Measurements from ENCODE around the gene ARID1A.
A peak's percentile ranks its signal among the peaks of the same experiment; 100 is the strongest.
"Not testable (repeated sequence)": the region's sequence is repeated elsewhere in the genome, so short reads cannot be mapped to it uniquely, and the experiment has no call there.

The ARID1A gene

GRCh38 chr1:26788515-26788785 lies 92.6 kb downstream of the ARID1A start:
- DNase-seq (ENCODE audit: low spot score), result peak; percentile 21

- peak; percentile 87 for DNase-seq (ENCODE audit: low spot score)
Observed at GRCh38 chr1:26788836-26789611, 93.2 kb downstream of the ARID1A start.

GRCh38 chr1:26789612-26789865 lies 93.7 kb downstream of the ARID1A start:
- no peak for DNase-seq (ENCODE audit: low spot score)

- DNase-seq (ENCODE audit: low spot score), result no peak
Observed at GRCh38 chr1:26789931-26790330, 94.1 kb downstream of the ARID1A start.

DNA sequence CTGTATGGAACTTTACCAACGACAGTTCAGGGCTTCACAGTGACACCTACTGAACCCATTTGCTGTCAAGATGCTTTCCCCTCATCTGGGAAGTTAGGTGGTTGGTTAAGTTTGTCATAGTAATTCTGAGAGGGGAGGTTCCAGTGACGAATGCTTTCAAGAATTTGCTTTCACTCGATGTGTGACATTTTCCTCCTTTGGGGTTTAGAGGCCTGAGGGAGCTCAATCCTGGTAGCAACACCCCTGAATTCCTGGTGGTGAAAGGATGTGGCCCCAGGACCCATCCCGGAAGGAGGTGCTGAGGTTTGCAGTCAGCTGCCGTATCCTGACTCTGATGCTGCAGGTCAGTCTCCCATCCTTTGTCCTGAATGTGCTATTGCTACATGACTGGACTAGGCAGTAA lies 94.7 kb downstream of the ARID1A start:
- no peak for DNase-seq (ENCODE audit: low spot score)

DNA sequence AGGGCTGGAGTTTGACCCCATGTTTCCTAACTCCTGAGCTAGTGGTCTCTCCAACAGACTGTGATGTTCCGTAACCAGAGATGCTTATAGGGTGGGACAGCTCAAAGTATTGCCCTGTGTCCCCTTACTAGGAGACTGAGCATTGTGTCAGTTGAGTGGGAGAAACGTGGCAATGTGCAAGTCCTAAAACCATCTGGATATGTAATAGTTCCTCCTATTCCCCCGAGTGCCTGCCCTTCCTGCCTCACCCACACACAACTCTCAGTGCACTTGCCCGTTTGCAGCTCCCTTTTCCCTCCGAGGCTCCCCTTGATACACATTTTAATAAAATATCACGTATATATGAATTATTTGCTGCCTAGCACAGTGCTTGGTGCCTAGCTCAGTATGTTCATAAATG lies 95.3 kb downstream of the ARID1A start:
- no peak for DNase-seq (ENCODE audit: low spot score)

GRCh38 chr1:26791626-26792025 lies 95.8 kb downstream of the ARID1A start:
- no peak for DNase-seq (ENCODE audit: low spot score)

GRCh38 chr1:26792924-26793323 lies 97.1 kb downstream of the ARID1A start:
- DNase-seq (ENCODE audit: low spot score), result no peak

- no peak for DNase-seq (ENCODE audit: low spot score)
Observed at GRCh38 chr1:26794391-26794790, 98.6 kb downstream of the ARID1A start.

GRCh38 chr1:26797627-26798026 lies 101.8 kb downstream of the ARID1A start:
- no peak for DNase-seq (ENCODE audit: low spot score)

DNA sequence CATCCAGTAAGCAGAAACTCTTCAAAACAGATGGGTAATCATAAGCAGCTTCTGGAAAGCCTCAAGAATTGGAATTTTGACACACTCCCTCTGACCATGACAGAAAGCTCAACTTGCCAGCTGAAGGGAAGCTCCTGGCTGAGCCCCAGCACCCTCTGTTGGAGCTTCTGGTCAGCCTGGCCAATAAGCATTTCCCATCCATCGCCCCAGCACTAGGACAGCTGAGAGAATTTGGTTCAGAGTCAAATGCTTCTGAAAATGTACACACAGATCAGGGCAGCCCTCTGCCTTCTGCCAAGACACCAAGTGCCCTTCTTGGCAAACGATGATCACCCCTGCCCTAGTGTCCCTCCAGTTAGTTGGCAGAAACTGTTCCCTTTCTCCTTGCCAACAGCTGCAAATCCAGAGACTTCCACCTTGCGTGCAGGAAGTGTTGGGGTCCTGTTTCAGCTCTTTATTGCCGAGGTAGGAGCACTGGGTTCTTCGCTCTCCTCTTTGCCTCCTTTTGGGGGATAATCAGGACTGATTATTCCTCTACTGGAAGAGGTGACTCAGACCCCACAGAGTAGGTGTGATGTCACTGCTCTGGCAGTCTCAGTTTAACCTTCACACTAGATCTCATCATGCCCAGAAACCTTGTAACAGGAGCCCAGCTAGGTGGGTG lies 103.8 kb downstream of the ARID1A start:
- no peak for DNase-seq (ENCODE audit: low spot score)

GRCh38 chr1:26803932-26804331 lies 108.1 kb downstream of the ARID1A start:
- not testable (repeated sequence) for DNase-seq (ENCODE audit: low spot score)

- peak; percentile 80 for DNase-seq (ENCODE audit: low spot score)
Observed at GRCh38 chr1:26810105-26810504, 114.3 kb downstream of the ARID1A start.

- no peak for DNase-seq (ENCODE audit: low spot score)
Observed at GRCh38 chr1:26811057-26811456, 115.2 kb downstream of the ARID1A start.

GRCh38 chr1:26811708-26812107 lies 115.9 kb downstream of the ARID1A start:
- no peak for DNase-seq (ENCODE audit: low spot score)

DNA sequence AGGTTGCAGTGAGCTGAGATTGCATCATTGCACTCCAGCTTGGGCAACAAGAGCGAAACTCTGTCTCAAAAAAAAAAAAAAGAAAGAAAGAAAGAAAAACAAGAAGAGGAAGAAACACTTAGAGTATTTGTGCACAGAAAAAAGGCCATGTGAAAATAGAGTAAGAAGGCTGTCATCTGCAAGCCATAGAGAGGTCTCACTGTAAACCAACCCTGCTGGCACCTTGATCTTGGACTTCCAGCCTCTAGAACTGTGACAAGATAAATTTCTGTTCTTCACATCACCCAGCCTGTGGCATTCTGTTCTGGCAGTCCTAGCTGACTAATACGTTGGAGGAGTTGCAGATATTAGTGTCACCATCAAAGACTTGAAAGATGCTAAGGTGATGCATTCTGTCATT lies 118.6 kb downstream of the ARID1A start:
- DNase-seq (ENCODE audit: low spot score), result no peak

- no peak for DNase-seq (ENCODE audit: low spot score)
Observed at GRCh38 chr1:26814893-26815292, 119.1 kb downstream of the ARID1A start.

GRCh38 chr1:26820784-26821269 lies 125.0 kb downstream of the ARID1A start:
- DNase-seq (ENCODE audit: low spot score), result peak; percentile 89

- DNase-seq (ENCODE audit: low spot score), result no peak
Observed at GRCh38 chr1:26822737-26823395, 127.1 kb downstream of the ARID1A start.

DNA sequence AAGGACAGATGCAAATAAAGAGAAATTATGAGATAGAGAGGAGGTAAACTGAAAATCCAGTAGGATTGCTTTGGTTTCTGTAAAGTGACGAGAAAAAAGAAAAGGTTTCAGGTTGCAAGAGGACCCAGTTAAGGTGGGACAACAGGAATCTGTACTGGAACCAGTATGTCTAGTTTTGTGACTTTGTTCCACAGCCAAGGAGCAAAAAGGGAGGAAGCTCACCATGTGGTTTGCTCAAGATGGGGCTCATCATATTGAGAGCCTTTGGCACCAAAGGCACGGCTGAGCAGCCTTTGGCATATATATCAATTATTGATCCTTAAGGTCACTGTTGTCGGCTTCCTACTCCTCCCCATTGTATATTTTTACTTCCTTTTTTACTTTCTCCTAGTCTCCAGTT lies 128.9 kb downstream of the ARID1A start:
- DNase-seq (ENCODE audit: low spot score), result no peak

DNA sequence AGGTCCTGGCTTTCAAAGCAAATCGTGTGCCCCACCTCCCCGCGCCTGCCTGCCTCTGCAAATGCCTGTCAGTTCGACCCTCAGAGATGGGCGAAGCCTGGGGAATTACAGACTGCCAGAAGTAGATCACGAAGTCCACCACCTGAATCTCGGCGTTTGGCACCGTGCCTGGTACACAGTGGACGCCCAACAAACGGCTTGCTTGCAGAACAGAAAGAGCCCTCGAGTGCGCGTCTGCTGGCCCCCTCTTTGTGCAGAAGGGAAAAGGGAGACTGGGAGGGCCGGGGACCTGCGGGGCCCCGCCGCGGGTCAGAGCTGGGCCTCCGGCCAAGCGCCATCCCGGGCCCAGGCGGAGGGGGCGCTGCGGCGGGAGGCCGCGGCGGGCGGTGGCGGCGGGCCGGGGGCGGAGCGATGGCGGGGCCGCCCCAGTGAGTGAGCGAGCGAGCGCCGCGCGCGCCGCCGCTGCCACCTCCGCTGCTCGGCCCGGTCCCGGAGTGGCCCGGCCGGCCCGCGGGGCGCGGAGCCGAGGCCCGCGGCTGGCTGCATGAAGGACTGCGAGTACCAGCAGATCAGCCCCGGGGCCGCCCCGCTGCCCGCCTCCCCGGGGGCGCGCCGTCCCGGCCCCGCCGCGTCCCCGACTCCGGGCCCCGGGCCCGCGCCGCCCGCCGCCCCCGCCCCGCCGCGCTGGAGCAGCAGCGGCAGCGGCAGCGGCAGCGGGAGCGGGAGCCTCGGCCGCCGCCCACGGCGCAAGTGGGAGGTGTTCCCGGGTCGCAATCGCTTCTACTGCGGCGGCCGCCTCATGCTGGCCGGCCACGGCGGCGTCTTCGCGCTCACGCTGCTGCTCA lies 130.7 kb downstream of the ARID1A start, which contains the start of gene ZDHHC18:
TSS of gene ZDHHC18 (plus strand) at position 428 of the 845 bp plus-strand sequence. CDS start at position 545, 117 bp downstream.
- peak; percentile 84 for DNase-seq (ENCODE audit: low spot score)

- DNase-seq (ENCODE audit: low spot score), result no peak
Observed at GRCh38 chr1:26827106-26827604, 131.3 kb downstream of the ARID1A start.
